Activated CD4-positive, alpha-beta memory T cell treated with anti-CD3 and anti-CD28 coated beads for 36 hours (primary cell): ENCODE data around the gene DAB2IP. TPM values are rescaled to one million over a fixed set of nuclear protein-coding genes. Genes with fewer than 3 reads are reported as not detected.

ENCODE experiments used
- CTCF ChIA-PET: fragments of 350-600 bp; sonication (Branson Sonifier 250); formaldehyde crosslinking; loops from one replicate; lab custom pipeline; 2021; ENCODE audit warnings: antibody characterized with exemption, inconsistent platforms; lab: Charles Lee
- POLR2A ChIA-PET: fragments of 350-600 bp; sonication (Branson Sonifier 250); formaldehyde crosslinking; loops from one replicate; lab custom pipeline; 2021; ENCODE audit warnings: antibody characterized with exemption; lab: Charles Lee
- DNase-seq: peaks from one replicate; pipeline ENCODE4 v3.0.0-alpha.2; 2020
- H3K27ac Mint-ChIP-seq: one replicate; pipeline ENCODE4 v1.8.0; 2021; ENCODE audit warnings: mixed read lengths
- H3K27me3 Mint-ChIP-seq: one replicate; pipeline ENCODE4 v1.8.0; 2021; ENCODE audit warnings: mixed read lengths
- H3K36me3 Mint-ChIP-seq: one replicate; pipeline ENCODE4 v1.8.0; 2021; ENCODE audit warnings: mixed read lengths
- H3K4me1 Mint-ChIP-seq: one replicate; pipeline ENCODE4 v1.8.0; 2021; ENCODE audit warnings: low read depth, mixed read lengths
- H3K4me3 Mint-ChIP-seq: one replicate; pipeline ENCODE4 v1.8.0; 2021; ENCODE audit warnings: mild to moderate bottlenecking, mixed read lengths
- H3K9me3 Mint-ChIP-seq: one replicate; pipeline ENCODE4 v1.8.0; 2021; ENCODE audit warnings: mixed read lengths
- intact Hi-C: fragments of 100-400 bp; cut with micrococcal nuclease; formaldehyde crosslinking; loops from one replicate; pipeline ENCODE4 v1.15.1; 2023
- total RNA-seq, 2 experiments: library from RNA; stranded (reverse); gene quantifications; one replicate each; pipeline ENCODE4 v1.2.3, GENCODE V29; 2021

The DAB2IP gene
- total RNA-seq, 2 experiments from 2014 or later = not detected

GRCh38 chr9:121765021-121765950, 113.9 kb downstream of the DAB2IP start:
- H3K27me3 Mint-ChIP-seq = no peaks in the 10 kb centered on the region
- no peaks in the 10 kb centered on the region for H3K9me3 Mint-ChIP-seq
- no peak overlapping the region for H3K4me3 Mint-ChIP-seq
- H3K4me1 Mint-ChIP-seq = no peaks in the 10 kb centered on the region
- ChIA-PET POLR2A (no interaction called here), CTCF (no interaction called here)
- no peak overlapping the region for H3K27ac Mint-ChIP-seq
- no peaks in the 10 kb centered on the region for H3K36me3 Mint-ChIP-seq
- intact Hi-C loops = no loop called here
- no peak for DNase-seq

- Mint-ChIP-seq H3K4me3 (no peak overlapping the region), H3K27ac (no peak overlapping the region), H3K9me3 (no peaks in the 10 kb centered on the region), H3K36me3 (no peaks in the 10 kb centered on the region), H3K4me1 (no peaks in the 10 kb centered on the region), H3K27me3 (no peaks in the 10 kb centered on the region)
- ChIA-PET CTCF (no interaction called here), POLR2A (no interaction called here)
- no peak for DNase-seq
- intact Hi-C loops = no loop called here
Observed at GRCh38 chr9:121766081-121766683, 114.7 kb downstream of the DAB2IP start.

- H3K27ac Mint-ChIP-seq = no peak overlapping the region
- intact Hi-C loops = no loop called here
- ChIA-PET CTCF (no interaction called here), POLR2A (interaction anchor here (0.6 kb wide), 1 partner anchor 384 kb away, joined by 3 read pairs; no protein-coding TSS in a partner anchor)
- H3K27me3 Mint-ChIP-seq = no peaks in the 10 kb centered on the region
- no peak for DNase-seq
- H3K4me1 Mint-ChIP-seq = no peaks in the 10 kb centered on the region
- H3K4me3 Mint-ChIP-seq = no peak overlapping the region
- no peaks in the 10 kb centered on the region for H3K36me3 Mint-ChIP-seq
- no peaks in the 10 kb centered on the region for H3K9me3 Mint-ChIP-seq
Observed at GRCh38 chr9:121767171-121767769, 115.8 kb downstream of the DAB2IP start.

- Mint-ChIP-seq H3K36me3 (no peaks in the 10 kb centered on the region), H3K27ac (no peak overlapping the region), H3K4me1 (no peaks in the 10 kb centered on the region), H3K4me3 (no peak overlapping the region), H3K27me3 (no peaks in the 10 kb centered on the region), H3K9me3 (no peaks in the 10 kb centered on the region)
- CTCF ChIA-PET = no interaction called here
- POLR2A ChIA-PET = no interaction called here
- intact Hi-C loops = no loop called here
- no peak for DNase-seq
Observed at GRCh38 chr9:121768416-121769015, 117.1 kb downstream of the DAB2IP start.

GRCh38 chr9:121769939-121770338, 118.5 kb downstream of the DAB2IP start:
- Mint-ChIP-seq H3K27ac (no peak overlapping the region), H3K9me3 (no peaks in the 10 kb centered on the region), H3K4me3 (no peak overlapping the region), H3K36me3 (no peaks in the 10 kb centered on the region), H3K27me3 (no peaks in the 10 kb centered on the region), H3K4me1 (no peaks in the 10 kb centered on the region)
- intact Hi-C loops = no loop called here
- no peak for DNase-seq
- ChIA-PET CTCF (no interaction called here), POLR2A (no interaction called here)

GRCh38 chr9:121770415-121771273, 119.2 kb downstream of the DAB2IP start:
- no peaks in the 10 kb centered on the region for H3K9me3 Mint-ChIP-seq
- H3K36me3 Mint-ChIP-seq = no peaks in the 10 kb centered on the region
- DNase-seq = no peak
- no peaks in the 10 kb centered on the region for H3K4me1 Mint-ChIP-seq
- intact Hi-C loops = no loop called here
- POLR2A ChIA-PET = no interaction called here
- no peak overlapping the region for H3K27ac Mint-ChIP-seq
- CTCF ChIA-PET = no interaction called here
- H3K4me3 Mint-ChIP-seq = no peak overlapping the region
- H3K27me3 Mint-ChIP-seq = no peaks in the 10 kb centered on the region

- DNase-seq = no peak
- H3K27ac Mint-ChIP-seq = no peak overlapping the region
- no peak overlapping the region for H3K4me3 Mint-ChIP-seq
- ChIA-PET POLR2A (no interaction called here), CTCF (interaction anchor here (0.6 kb wide), 1 partner anchor 127 kb away, joined by 4 read pairs; no protein-coding TSS in a partner anchor)
- intact Hi-C loops = no loop called here
- H3K36me3 Mint-ChIP-seq = no peaks in the 10 kb centered on the region
- no peaks in the 10 kb centered on the region for H3K9me3 Mint-ChIP-seq
- H3K4me1 Mint-ChIP-seq = no peaks in the 10 kb centered on the region
- H3K27me3 Mint-ChIP-seq = no peaks in the 10 kb centered on the region
Observed at GRCh38 chr9:121771418-121771817, 120.0 kb downstream of the DAB2IP start.

GRCh38 chr9:121771851-121772599, 120.6 kb downstream of the DAB2IP start:
- Mint-ChIP-seq H3K27me3 (no peaks in the 10 kb centered on the region), H3K36me3 (no peaks in the 10 kb centered on the region), H3K27ac (no peak overlapping the region), H3K4me1 (no peaks in the 10 kb centered on the region), H3K4me3 (no peak overlapping the region), H3K9me3 (no peaks in the 10 kb centered on the region)
- intact Hi-C loops = no loop called here
- POLR2A ChIA-PET = no interaction called here
- CTCF ChIA-PET = interaction anchor here (0.6 kb wide), 1 partner anchor 126 kb away, joined by 4 read pairs; no protein-coding TSS in a partner anchor
- no peak for DNase-seq

GRCh38 chr9:121772600-121773285, 121.3 kb downstream of the DAB2IP start:
- Mint-ChIP-seq H3K36me3 (no peaks in the 10 kb centered on the region), H3K4me1 (no peaks in the 10 kb centered on the region), H3K4me3 (no peak overlapping the region), H3K27ac (no peak overlapping the region), H3K27me3 (no peaks in the 10 kb centered on the region), H3K9me3 (no peaks in the 10 kb centered on the region)
- POLR2A ChIA-PET = no interaction called here
- CTCF ChIA-PET = no interaction called here
- intact Hi-C loops = no loop called here
- DNase-seq = no peak

- Mint-ChIP-seq H3K27me3 (no peaks in the 10 kb centered on the region), H3K36me3 (no peaks in the 10 kb centered on the region), H3K4me3 (no peak overlapping the region), H3K9me3 (peaks cover 1% of the 10 kb centered on the region), H3K27ac (no peak overlapping the region), H3K4me1 (no peaks in the 10 kb centered on the region)
- POLR2A ChIA-PET = no interaction called here
- intact Hi-C loops = no loop called here
- CTCF ChIA-PET = no interaction called here
- no peak for DNase-seq
Observed at GRCh38 chr9:121773286-121773953, 122.0 kb downstream of the DAB2IP start.
